Psoas muscle (tissue), 8 donors: ENCODE measurements around the gene TIMM13. TPM values are rescaled to one million over a fixed set of nuclear protein-coding genes. Genes with fewer than 3 reads are reported as not detected.
"Not testable (repeated sequence)": the region's sequence is repeated elsewhere in the genome, so short reads cannot be mapped to it uniquely, and the experiment has no call there.

Experiments used
- ATAC-seq, 4 donors: fragments of 200-7000 bp; cut with Tn5 transposase; one replicate each; pipeline ENCODE4 v1.9.1; 2020; ENCODE audit warnings: moderate library complexity in 3 of 4, mild to moderate bottlenecking in 2 of 4
- DNase-seq, 2 donors: peaks; one replicate each; pipeline ENCODE4 v3.0.0-alpha.2; 2020
- H3K27ac ChIP-seq: fragments of 200-600 bp; one replicate; pipeline ENCODE4 v1.8.0; 2022
- H3K27me3 ChIP-seq, 3 donors: fragments of 200-600 bp in 1 of 3; one replicate each; pipeline versions ENCODE4 v1.6.1 to v1.8.0; 2013 to 2022; ENCODE audit warnings: low read length in 2 of 3, mild to moderate bottlenecking in 2 of 3, moderate library complexity in 1 of 3; ENCODE audit not compliant: insufficient read depth in 3 of 3
- H3K36me3 ChIP-seq, 2 donors: fragments of 200-600 bp in 1 of 2; one replicate each; pipeline versions ENCODE4 v1.6.1 to v1.8.0; 2013 to 2022; ENCODE audit warnings: low read depth in 1 of 2, mild to moderate bottlenecking in 1 of 2, moderate library complexity in 1 of 2; ENCODE audit not compliant: insufficient read depth in 1 of 2
- H3K4me1 ChIP-seq: fragments of 200-600 bp; one replicate; pipeline ENCODE4 v1.8.0; 2022
- H3K4me3 ChIP-seq: fragments of 200-600 bp; one replicate; pipeline ENCODE4 v1.8.0; 2022; ENCODE audit warnings: mild to moderate bottlenecking
- H3K9me3 ChIP-seq: fragments of 200-600 bp; one replicate; pipeline ENCODE4 v1.8.0; 2022
- CTCF ChIP-seq: fragments of 200-600 bp; IDR thresholded peaks from one replicate; pipeline ENCODE4 v1.8.0; 2022; ENCODE audit warnings: antibody characterized with exemption
- WGBS, 3 donors: extraction: QIAGEN DNeasy Blood & Tissue Kit; methylation state at CpG; one replicate each; pipeline versions ENCODE4 v1.1.6 to v1.1.7; 2013; 5-methylcytosine and 5-hydroxymethylcytosine counted together
- intact Hi-C, 2 donors: fragments of 100-400 bp; cut with DNase I; formaldehyde crosslinking; loops; one replicate each; pipeline versions ENCODE4 v1.11.0 to v1.14.2; 2022
- polyA plus RNA-seq, 3 donors: library from polyadenylated mRNA; stranded (reverse); fragments of 200-250 nt; gene quantifications; one replicate each; pipeline ENCODE4 v1.2.3, GENCODE V29; 2013
- total RNA-seq, 4 donors: library from RNA; stranded (reverse); fragmentation: NEBNext Ultra II Directional in 2 of 4; extraction: Animal tissue kit (Norgen Biotek cat#: 25700) in 2 of 4; gene quantifications; one replicate each; pipeline versions ENCODE4 v1.2.1 to v1.2.4, GENCODE V29; 2021 to 2023
- donor health status: healthy with polysubstance abuse.
- donor health status: DM: no; HTN: no; CAD: no; lungs with moderate emphysema.
- donor health status: Bipolar disorder and iron deficiency.
- donor health status: healthy.
- donor health status: DM: yes; HTN: yes; CAD: no.
- donor health status: DM: no; HTN: no; CAD: no.
- donor health status: DM: no; HTN: no; CAD: no.
- donor health status: DM: yes; HTN: yes; CAD: no.

TIMM13 gene
- total and polyA plus RNA-seq, 7 donors = 70.3 to 254 (median 99.0) TPM

DNA sequence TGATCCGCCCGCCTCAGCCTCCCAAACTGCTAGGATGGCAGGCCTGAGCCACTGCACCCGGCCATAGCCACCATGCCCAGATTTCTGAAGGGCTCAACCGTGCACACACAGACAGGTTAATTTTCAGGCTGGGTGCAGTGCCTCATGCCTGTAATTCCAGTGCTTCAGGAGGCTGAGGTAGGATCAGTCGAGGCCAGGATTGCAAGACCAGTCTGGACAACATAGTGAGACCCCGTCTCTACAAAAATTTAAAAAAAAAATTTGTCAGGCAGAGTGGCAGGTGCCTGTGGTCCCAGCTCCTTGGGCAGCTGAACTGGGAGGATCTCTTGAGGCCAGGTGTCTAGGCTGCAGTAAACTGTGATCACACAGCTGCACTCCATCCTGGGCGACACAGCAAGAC lies 7.6 kb downstream of the TIMM13 start:
- H3K4me3 ChIP-seq = no peak overlapping the region
- WGBS, 3 donors = 92 to 96% (median 95%) methylated on average over 7 of the region's 7 CpGs
- no peak overlapping the region for H3K27ac ChIP-seq
- no peaks in the 10 kb centered on the region for H3K27me3 ChIP-seq
- peaks cover 0 to 11% of the 10 kb centered on the region in 2 donors for H3K36me3 ChIP-seq
- no peak for ATAC-seq
- no peaks in the 10 kb centered on the region for H3K9me3 ChIP-seq
- intact Hi-C loops = no loop called here
- peaks cover 7% of the 10 kb centered on the region for H3K4me1 ChIP-seq
- no peak for TF ChIP-seq CTCF
- no peak for DNase-seq

GRCh38 chr19:2417881-2418406 lies 9.4 kb downstream of the TIMM13 start:
- Histone ChIP-seq H3K4me1 (peaks cover 5% of the 10 kb centered on the region), H3K27me3 (no peaks in the 10 kb centered on the region), H3K9me3 (no peaks in the 10 kb centered on the region), H3K36me3 (peaks cover 0 to 4% of the 10 kb centered on the region in 2 donors), H3K4me3 (no peak overlapping the region), H3K27ac (no peak overlapping the region)
- DNase-seq (no peak), ATAC-seq (peak in 1 of 4 donors; percentile 33)
- 64 to 79% (median 72%) methylated on average over 13 of the region's 13 CpGs for WGBS, 3 donors
- no peak for TF ChIP-seq CTCF
- intact Hi-C loops = no loop called here

DNA sequence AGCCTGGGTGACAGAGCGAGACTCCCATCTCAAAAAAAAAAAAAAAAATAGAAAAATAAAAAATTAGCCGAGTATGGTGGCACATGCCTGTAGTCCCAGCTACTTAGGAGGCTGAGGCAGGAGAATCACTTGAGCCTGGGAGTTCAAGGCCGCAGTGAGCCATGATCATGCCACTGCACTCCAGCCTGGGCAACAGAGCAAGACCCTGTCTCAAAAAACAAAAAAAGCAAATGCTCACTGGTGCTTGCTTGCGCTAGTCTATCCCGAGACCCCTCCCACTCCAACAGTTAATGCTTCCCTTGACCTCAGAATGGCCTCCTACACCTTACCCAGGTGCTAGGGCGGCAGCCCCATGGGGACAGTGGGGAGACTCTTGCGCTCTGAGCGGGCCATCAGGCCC lies 9.9 kb downstream of the TIMM13 start:
- ATAC-seq = peak in 1 of 4 donors; percentile 7
- H3K27me3 ChIP-seq, DNase-seq, H3K9me3 ChIP-seq, H3K36me3 ChIP-seq, H3K4me3 ChIP-seq, H3K4me1 ChIP-seq, H3K27ac ChIP-seq, intact Hi-C loops: not testable (repeated sequence)
- WGBS, 3 donors = 89 to 97% (median 95%) methylated on average over 8 of the region's 8 CpGs

DNA sequence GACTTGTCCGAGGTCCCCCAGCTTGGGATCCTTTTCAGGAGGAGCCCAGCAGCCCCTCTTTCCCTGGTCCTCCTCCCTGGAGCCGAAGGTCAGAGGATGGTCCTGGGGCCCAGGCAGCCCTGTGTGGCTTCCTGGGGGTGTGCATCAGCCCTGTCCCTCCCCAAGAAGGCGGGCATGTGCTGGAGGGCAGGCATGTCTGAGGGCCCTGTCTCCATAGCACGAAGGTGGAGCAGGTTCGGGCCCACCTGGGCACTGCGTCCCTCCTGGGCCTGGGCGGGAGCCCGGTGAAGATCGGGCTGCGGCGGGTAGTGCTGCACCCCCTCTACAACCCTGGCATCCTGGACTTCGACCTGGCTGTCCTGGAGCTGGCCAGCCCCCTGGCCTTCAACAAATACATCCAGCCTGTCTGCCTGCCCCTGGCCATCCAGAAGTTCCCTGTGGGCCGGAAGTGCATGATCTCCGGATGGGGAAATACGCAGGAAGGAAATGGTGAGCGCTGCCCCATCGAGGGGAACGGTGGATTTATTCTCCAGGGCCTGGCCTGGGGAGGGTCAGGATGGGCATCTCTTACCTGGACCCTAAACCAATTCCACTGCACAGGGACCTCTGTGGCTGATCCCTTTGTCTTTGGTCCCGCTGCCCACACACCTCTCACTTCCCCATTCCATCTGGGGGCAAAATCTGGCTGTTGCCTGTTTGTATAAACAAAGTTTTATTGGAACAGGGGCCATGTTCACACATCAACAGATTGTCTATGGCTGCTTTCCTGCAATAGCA lies 10.9 kb downstream of the TIMM13 start:
- H3K27ac ChIP-seq = no peak overlapping the region
- peaks cover 0 to 4% of the 10 kb centered on the region in 2 donors for H3K36me3 ChIP-seq
- no peaks in the 10 kb centered on the region for H3K4me1 ChIP-seq
- WGBS, 3 donors = 80 to 87% (median 81%) methylated on average over 16 to 19 of the region's 19 CpGs
- DNase-seq = no peak
- intact Hi-C loops = no loop called here
- no peak for TF ChIP-seq CTCF
- peak in 3 of 4 donors; percentile 25 to 34 (median 30) for ATAC-seq
- H3K4me3 ChIP-seq = no peak overlapping the region
- no peaks in the 10 kb centered on the region for H3K9me3 ChIP-seq
- peaks cover 0 to 5% (median 0%) of the 10 kb centered on the region in 3 donors for H3K27me3 ChIP-seq

DNA sequence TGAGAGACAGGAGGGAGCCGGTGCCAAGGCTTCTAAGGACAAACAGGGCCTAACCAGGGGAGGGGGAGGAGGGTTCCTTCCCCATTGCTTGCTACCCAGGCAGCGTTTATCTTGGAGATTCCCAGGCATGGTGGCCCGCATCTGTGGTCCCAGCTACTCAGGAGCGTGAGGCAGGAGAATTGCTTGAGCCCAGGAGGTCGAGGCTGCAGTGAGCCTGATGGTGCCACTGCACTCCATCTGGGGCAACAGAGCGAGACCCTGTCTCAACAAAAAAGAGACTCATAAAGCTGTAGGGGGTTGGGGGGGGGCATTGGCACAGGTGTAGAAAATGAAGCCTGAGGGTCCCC lies 11.4 kb downstream of the TIMM13 start:
- DNase-seq (no peak), ATAC-seq (peak in 2 of 4 donors; percentile 3 to 18)
- H3K36me3 ChIP-seq = peaks cover 0 to 4% of the 10 kb centered on the region in 2 donors
- H3K4me3 ChIP-seq = no peak overlapping the region
- H3K27ac ChIP-seq = no peak overlapping the region
- no peaks in the 10 kb centered on the region for H3K9me3 ChIP-seq
- intact Hi-C loops = no loop called here
- TF ChIP-seq CTCF = no peak
- 52 to 62% (median 60%) methylated on average over 6 of the region's 6 CpGs for WGBS, 3 donors
- H3K4me1 ChIP-seq = no peaks in the 10 kb centered on the region
- peaks cover 0 to 7% (median 0%) of the 10 kb centered on the region in 3 donors for H3K27me3 ChIP-seq
